K562 (cell line): ENCODE data around the gene GPATCH2L. TPM values are rescaled to one million over a fixed set of nuclear protein-coding genes. Genes with fewer than 3 reads are reported as not detected.

ENCODE experiments used
- ATAC-seq: fragments of 200-7000 bp; cut with Tn5 transposase; 3 replicates; pipeline ENCODE4 v1.9.1; 2020; ENCODE audit warnings: moderate library complexity
- BruUV-seq: library from RNA; stranded (reverse); fragments of 400-500 nt; replicated peaks from 2 replicates; lab custom pipeline; 2021; lab: Mats Ljungman, UMichigan
- CTCF ChIA-PET: fragments of 300-600 bp; formaldehyde crosslinking; extraction: SDS; loops from one replicate; lab custom pipeline; 2021; ENCODE audit warnings: low intra/inter-chr PET ratio; lab: Yijun Ruan, JAX
- POLR2A ChIA-PET: fragments of 300-600, 350-650 bp; sonication (Branson Sonifier 250); formaldehyde crosslinking; extraction: SDS; loops from one replicate; lab custom pipeline; 2021; ENCODE audit warnings: antibody characterized with exemption, inconsistent platforms; lab: Yijun Ruan, JAX
- DNase-seq, 4 experiments: peaks; one replicate each; pipeline versions ENCODE4 v3.0.0 to v3.0.0-alpha.2; 2011 to 2018; ENCODE audit warnings: low spot score in 3 of 4, mixed read lengths in 3 of 4; ENCODE audit errors: extremely low read depth in 1 of 4
- FAIRE-seq: peaks from 2 replicates; lab custom pipeline; 2011; peaks lifted over from hg19 to GRCh38; lab: Jason Lieb, UNC
- H2AFZ ChIP-seq: 2 replicates; pipeline ENCODE4 v1.6.0; 2011; ENCODE audit warnings: low read depth, low read length, control low read depth, inconsistent platforms
- H3K27ac ChIP-seq: fragments of 200-600 bp; 3 replicates; pipeline ENCODE4 v1.8.0; 2011; ENCODE audit warnings: low read depth, mild to moderate bottlenecking, control low read depth, inconsistent platforms, low read length, moderate library complexity, mixed read lengths; ENCODE audit errors: extremely low read depth
- H3K27me3 ChIP-seq, 2 experiments: fragments of 300-600 bp in 1 of 2; 2 replicates in 1 of 2; 3 replicates in 1 of 2; pipeline versions ENCODE4 v1.6.0 to v1.8.0; 2011; ENCODE audit warnings: inconsistent platforms in 2 of 2, low read length in 2 of 2, mild to moderate bottlenecking in 1 of 2, mixed read lengths in 1 of 2, moderate library complexity in 1 of 2; ENCODE audit not compliant: control insufficient read depth in 2 of 2, insufficient read depth in 2 of 2
- H3K36me3 ChIP-seq: fragments of 300-600 bp; 3 replicates; pipeline ENCODE4 v1.8.0; 2011; ENCODE audit warnings: mild to moderate bottlenecking, low read length, inconsistent platforms; ENCODE audit not compliant: control insufficient read depth, insufficient read depth
- H3K4me1 ChIP-seq, 2 experiments: fragments of 200-600 bp in 1 of 2; replicated peaks in 1 of 2; 2 replicates in 1 of 2; 3 replicates in 1 of 2; pipeline versions ENCODE4 v1.5.1 to v1.8.0; 2011; ENCODE audit warnings: inconsistent platforms in 2 of 2, low read length in 2 of 2, mild to moderate bottlenecking in 1 of 2, mixed read lengths in 1 of 2, moderate library complexity in 1 of 2; ENCODE audit not compliant: control insufficient read depth in 2 of 2, insufficient read depth in 2 of 2
- H3K4me2 ChIP-seq: 2 replicates; pipeline ENCODE4 v1.6.1; 2011; ENCODE audit warnings: low read length, control low read depth, inconsistent platforms, mixed read lengths; ENCODE audit not compliant: insufficient read depth
- H3K4me3 ChIP-seq: fragments of 200-600 bp; sonication (generic), shearing (Covaris generic); 2 replicates; pipeline ENCODE4 v1.5.1; 2016; ENCODE audit warnings: control low read depth, inconsistent platforms
- H3K79me2 ChIP-seq: fragments of 200-600 bp; 3 replicates; pipeline ENCODE4 v1.8.0; 2011; ENCODE audit warnings: low read length, inconsistent platforms; ENCODE audit not compliant: control insufficient read depth, insufficient read depth
- H3K9ac ChIP-seq, 2 experiments: 2 replicates each; pipeline versions ENCODE4 v1.6.0 to v1.6.1; 2011; ENCODE audit warnings: low read depth in 2 of 2, low read length in 2 of 2, control low read depth in 1 of 2, inconsistent platforms in 1 of 2, mild to moderate bottlenecking in 1 of 2, mixed read lengths in 1 of 2; ENCODE audit not compliant: insufficient read depth in 1 of 2
- H3K9me1 ChIP-seq: one replicate; pipeline ENCODE4 v1.6.0; 2011; ENCODE audit warnings: inconsistent platforms, mild to moderate bottlenecking, low read length, moderate library complexity; ENCODE audit not compliant: control insufficient read depth, insufficient read depth
- H3K9me3 ChIP-seq: replicated peaks from 2 replicates; pipeline ENCODE4 v1.5.1; 2011; ENCODE audit warnings: low read depth, low read length, inconsistent platforms; ENCODE audit not compliant: control insufficient read depth, insufficient read depth
- H4K20me1 ChIP-seq: replicated peaks from 2 replicates; pipeline ENCODE4 v1.6.1; 2011; ENCODE audit warnings: low read length, inconsistent platforms, mixed read lengths; ENCODE audit not compliant: control insufficient read depth, insufficient read depth
- DNMT1 ChIP-seq: fragments of 450-650 bp; IDR thresholded peaks from 2 replicates; pipeline ENCODE4 v1.6.1; 2016; ENCODE audit warnings: antibody characterized with exemption, mild to moderate bottlenecking
- ESRRB ChIP-seq: fragments of 250-450 bp; sonication (Bioruptor Pico); IDR thresholded peaks from 2 replicates; pipeline ENCODE4 v1.5.0; 2020; ENCODE audit warnings: mild to moderate bottlenecking, moderate library complexity, borderline replicate concordance
- ETV5 ChIP-seq: sonication (generic); formaldehyde crosslinking; IDR thresholded peaks from 2 replicates; pipeline ENCODE4 v1.4.0; 2020; ENCODE audit warnings: low read depth, mild to moderate bottlenecking, missing genetic modification reagents
- FOXM1 ChIP-seq, 2 experiments: fragments of 450-650 bp in 1 of 2; sonication (generic) in 1 of 2; formaldehyde crosslinking in 1 of 2; IDR thresholded peaks; 2 replicates each; pipeline versions ENCODE4 v1.6.1 to v1.9.0; 2017 to 2022; ENCODE audit warnings: low read depth in 2 of 2, mild to moderate bottlenecking in 2 of 2, missing genetic modification reagents in 1 of 2, moderate library complexity in 1 of 2
- KDM2B ChIP-seq: fragments of 250-450 bp; sonication (Bioruptor Pico); IDR thresholded peaks from 2 replicates; pipeline ENCODE4 v1.8.0; 2021; ENCODE audit warnings: mild to moderate bottlenecking, moderate library complexity
- KLF1 ChIP-seq: fragments of 450-650 bp; IDR thresholded peaks from 2 replicates; pipeline ENCODE4 v1.6.1; 2016; ENCODE audit warnings: missing genetic modification characterization, missing compliant biosample characterization
- MYC ChIP-seq, 2 experiments: fragments of 250-450 bp in 1 of 2; sonication (Bioruptor Pico) in 1 of 2; IDR thresholded peaks; 2 replicates each; pipeline versions ENCODE4 v1.5.1 to v1.6.1; 2012 to 2021; ENCODE audit warnings: low read depth in 2 of 2, borderline replicate concordance in 1 of 2, improper control_type of control experiment in 1 of 2, low read length in 1 of 2, mild to moderate bottlenecking in 1 of 2, moderate library complexity in 1 of 2
- NR2F6 ChIP-seq: fragments of 450-650 bp; formaldehyde crosslinking; IDR thresholded peaks from 2 replicates; pipeline ENCODE4 v1.4.0; 2020; ENCODE audit warnings: mild to moderate bottlenecking
- RFX5 ChIP-seq: IDR thresholded peaks from 2 replicates; pipeline ENCODE4 v1.6.1; 2011; ENCODE audit warnings: low read depth, mild to moderate bottlenecking, improper control_type of control experiment, low read length
- SFPQ ChIP-seq: fragments of 200-400 bp; formaldehyde crosslinking; IDR thresholded peaks from 2 replicates; pipeline ENCODE4 v1.6.1; 2017; ENCODE audit warnings: mild to moderate bottlenecking, low read depth, low read length, moderate library complexity
- STAT5A ChIP-seq: IDR thresholded peaks from 2 replicates; pipeline ENCODE4 v1.6.1; 2012; ENCODE audit warnings: low read length, inconsistent platforms, borderline replicate concordance
- ZBTB17 ChIP-seq: fragments of 450-650 bp; formaldehyde crosslinking; IDR thresholded peaks from 2 replicates; pipeline ENCODE4 v1.4.0; 2020; ENCODE audit warnings: mild to moderate bottlenecking
- ZNF224 ChIP-seq: sonication (generic); formaldehyde crosslinking; IDR thresholded peaks from 2 replicates; pipeline ENCODE4 v1.8.0; 2022; ENCODE audit warnings: mild to moderate bottlenecking, missing genetic modification reagents
- ZNF263 ChIP-seq: sonication (generic); formaldehyde crosslinking; IDR thresholded peaks from 2 replicates; pipeline ENCODE4 v1.8.0; 2022; ENCODE audit warnings: mild to moderate bottlenecking, missing genetic modification reagents, borderline replicate concordance
- ZNF280B ChIP-seq: fragments of 250-450 bp; sonication (Bioruptor Pico); IDR thresholded peaks from 2 replicates; pipeline ENCODE4 v1.5.1; 2021; ENCODE audit warnings: mild to moderate bottlenecking
- WGBS: fragments of 100-300 bp; shearing (Covaris generic); methylation state at CpG from one replicate; pipeline ENCODE4 v1.1.6; 2016; ENCODE audit warnings: low coverage, mixed read lengths; ENCODE audit not compliant: insufficient coverage; ENCODE audit errors: missing lambda C conversion rate; 5-methylcytosine and 5-hydroxymethylcytosine counted together
- in situ Hi-C: fragments of 300-500 bp; cut with MboI; formaldehyde crosslinking; loops from 4 replicates; pipeline ENCODE4 v1.15.0; 2018; ENCODE audit warnings: inconsistent platforms, mixed read lengths
- intact Hi-C: fragments of 100-400 bp; cut with micrococcal nuclease; formaldehyde crosslinking; loops from 2 replicates; pipeline ENCODE4 v1.14.2; 2022
- polyA plus RNA-seq, 8 experiments: library from polyadenylated mRNA; depleted of rRNA in 4 of 8; stranded (reverse) in 5 of 8; unstranded in 3 of 8; fragments of >200 nt; fragmentation: Nextera tagmentation in 2 of 8; fragmentation: Illumina TruSeq in 1 of 8; extraction: Ambion mirVana in 2 of 8; extraction: Trizol in 1 of 8; gene quantifications; 2 replicates each; pipeline versions ENCODE4 v1.2.1 to v1.2.3, GENCODE V29; 2011 to 2014; ENCODE audit warnings: inconsistent platforms in 1 of 8, missing spikeins in 1 of 8
- total RNA-seq, 7 experiments: library from RNA; depleted of rRNA in 6 of 7; stranded (reverse); fragments of >200 nt in 6 of 7; fragmentation: Illumina TruSeq in 2 of 7; extraction: Trizol in 2 of 7; gene quantifications; 2 replicates each; pipeline versions ENCODE4 v1.2.1 to v1.2.3, GENCODE V29; 2011 to 2021; ENCODE audit warnings: low replicate concordance in 1 of 7
- TF ChIP-seq, protein P1 (sequence below), 2 experiments: fragments of 450-650 bp; conservative IDR thresholded peaks; 2 replicates each; pipeline ENCODE4 v1.6.1; 2017; ENCODE audit warnings: mild to moderate bottlenecking in 2 of 2, moderate library complexity in 2 of 2

GPATCH2L gene
- total and polyA plus RNA-seq, 9 of the 15 experiments (the other 6 are each of a cell fraction or from before 2014, with no cell fraction given), result 13.1 to 39.6 (median 20.0) TPM

- ChIA-PET POLR2A (no interaction called here), CTCF (no interaction called here)
- H3K9me1 ChIP-seq, result no peaks in the 10 kb centered on the region
- FAIRE-seq (no peak), ATAC-seq (no peak), DNase-seq (no peak)
- no peaks in the 10 kb centered on the region for H3K27me3 ChIP-seq
- in situ Hi-C loops, result no loop called here
- intact Hi-C loops, result no loop called here
- WGBS, result 75% methylated on average over 3 of the region's 3 CpGs
- no peak overlapping the region for H3K4me2 ChIP-seq
- peaks cover 73% of the 10 kb centered on the region for H3K36me3 ChIP-seq
- peaks cover 25% of the 10 kb centered on the region for H3K79me2 ChIP-seq
- no peaks in the 10 kb centered on the region for H3K4me1 ChIP-seq
- no peak overlapping the region for H3K27ac ChIP-seq
- H4K20me1 ChIP-seq, result no peaks in the 10 kb centered on the region; the same call in 1 of the 2 replicates
- no peak overlapping the region for H3K4me3 ChIP-seq
- no peak overlapping the region for H3K9ac ChIP-seq
- no peaks in the 10 kb centered on the region for H3K9me3 ChIP-seq
- H2AFZ ChIP-seq, result no peak overlapping the region
- TF ChIP-seq ZNF224 (CRISPR knock-in tag) (no peak), DNMT1 (no peak), ETV5 (CRISPR knock-in tag) (no peak), RFX5 (no peak), FOXM1 (IDR thresholded peaks at IDR 0.05; ENCODE audit: low read depth) (no peak), FOXM1 (CRISPR knock-in tag; IDR thresholded peaks at IDR 0.05; ENCODE audit: low read depth) (no peak), KLF1 (tag) (no peak), ZNF263 (no peak), ZNF280B (no peak), SFPQ (no peak), STAT5A (no peak), NR2F6 (CRISPR knock-in tag) (no peak), ESRRB (CRISPR knock-in tag) (no peak), ZBTB17 (CRISPR knock-in tag) (no peak), KDM2B (no peak), MYC (IDR thresholded peaks at IDR 0.05; ENCODE audit: low read depth, low read length) (no peak), MYC (CRISPR knock-in tag; IDR thresholded peaks at IDR 0.05; ENCODE audit: borderline replicate concordance, low read depth) (no peak)
- TF ChIP-seq, protein P1, sequence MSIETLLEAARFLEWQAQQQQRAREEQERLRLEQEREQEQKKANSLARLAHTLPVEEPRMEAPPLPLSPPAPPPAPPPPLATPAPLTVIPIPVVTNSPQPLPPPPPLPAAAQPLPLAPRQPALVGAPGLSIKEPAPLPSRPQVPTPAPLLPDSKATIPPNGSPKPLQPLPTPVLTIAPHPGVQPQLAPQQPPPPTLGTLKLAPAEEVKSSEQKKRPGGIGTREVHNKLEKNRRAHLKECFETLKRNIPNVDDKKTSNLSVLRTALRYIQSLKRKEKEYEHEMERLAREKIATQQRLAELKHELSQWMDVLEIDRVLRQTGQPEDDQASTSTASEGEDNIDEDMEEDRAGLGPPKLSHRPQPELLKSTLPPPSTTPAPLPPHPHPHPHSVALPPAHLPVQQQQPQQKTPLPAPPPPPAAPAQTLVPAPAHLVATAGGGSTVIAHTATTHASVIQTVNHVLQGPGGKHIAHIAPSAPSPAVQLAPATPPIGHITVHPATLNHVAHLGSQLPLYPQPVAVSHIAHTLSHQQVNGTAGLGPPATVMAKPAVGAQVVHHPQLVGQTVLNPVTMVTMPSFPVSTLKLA (conservative IDR thresholded peaks at IDR 0.05), result no peak
- BruUV-seq, result no TSS peak
These were observed 16.8 kb downstream of the GPATCH2L start for GRCh38 chr14:76168531-76168930.
